CD4-positive, CD25-positive, alpha-beta regulatory T cell (primary cell): ENCODE results near the gene CDR2L. TPM values are rescaled to one million over a fixed set of nuclear protein-coding genes. Genes with fewer than 3 reads are reported as not detected.

Experiments used
- ATAC-seq, 2 donors: fragments of 150-1000 bp; cut with Tn5 transposase; one replicate each; pipeline ENCODE4 v1.10.0; 2021; ENCODE audit warnings: low read depth in 2 of 2, moderate number of reproducible peaks in 2 of 2, moderate library complexity in 1 of 2
- DNase-seq, 3 donors: peaks; one replicate each; pipeline versions ENCODE4 v3.0.0 to v3.0.0-alpha.2; 2012 to 2022; ENCODE audit warnings: mixed read lengths in 1 of 3
- H3K27ac ChIP-seq: one replicate; pipeline ENCODE4 v1.7.0; 2013; ENCODE audit warnings: mild to moderate bottlenecking, low read length; ENCODE audit not compliant: insufficient read depth, poor library complexity, severe bottlenecking
- H3K27me3 ChIP-seq: one replicate; pipeline ENCODE4 v1.7.0; 2013; ENCODE audit warnings: low read length; ENCODE audit not compliant: control insufficient read depth, insufficient read depth
- H3K36me3 ChIP-seq: one replicate; pipeline ENCODE4 v1.7.0; 2013; ENCODE audit warnings: mild to moderate bottlenecking, low read length, moderate library complexity; ENCODE audit not compliant: control insufficient read depth, insufficient read depth
- H3K4me1 ChIP-seq: 2 replicates; pipeline ENCODE4 v1.7.0; 2013; ENCODE audit warnings: mild to moderate bottlenecking, low read length; ENCODE audit not compliant: insufficient read depth, control insufficient read depth, poor library complexity, severe bottlenecking
- H3K4me3 ChIP-seq: one replicate; pipeline ENCODE4 v1.7.0; 2013; ENCODE audit warnings: low read depth, mild to moderate bottlenecking, low read length, moderate library complexity
- H3K9me3 ChIP-seq, 2 experiments: 1 replicate in 1 of 2; 2 replicates in 1 of 2; pipeline ENCODE4 v1.7.0; 2013; ENCODE audit warnings: low read length in 2 of 2, mild to moderate bottlenecking in 1 of 2, moderate library complexity in 1 of 2; ENCODE audit not compliant: control insufficient read depth in 2 of 2
- H3K27ac Mint-ChIP-seq, 3 donors: one replicate each; pipeline ENCODE4 v1.8.0; 2020 to 2022; ENCODE audit warnings: mild to moderate bottlenecking in 3 of 3, mixed read lengths in 3 of 3, moderate library complexity in 2 of 3
- H3K27me3 Mint-ChIP-seq: one replicate; pipeline ENCODE4 v1.8.0; 2022; ENCODE audit warnings: mild to moderate bottlenecking, mixed read lengths
- H3K36me3 Mint-ChIP-seq: one replicate; pipeline ENCODE4 v1.8.0; 2020; ENCODE audit warnings: mixed read lengths
- H3K4me1 Mint-ChIP-seq, 4 donors: one replicate each; pipeline ENCODE4 v1.8.0; 2020 to 2022; ENCODE audit warnings: mixed read lengths in 4 of 4, mild to moderate bottlenecking in 1 of 4
- H3K4me3 Mint-ChIP-seq, 4 donors: one replicate each; pipeline ENCODE4 v1.8.0; 2020 to 2022; ENCODE audit warnings: mild to moderate bottlenecking in 4 of 4, mixed read lengths in 4 of 4, moderate library complexity in 3 of 4
- H3K9me3 Mint-ChIP-seq, 7 donors: one replicate each; pipeline ENCODE4 v1.8.0; 2020 to 2022; ENCODE audit warnings: mixed read lengths in 7 of 7, mild to moderate bottlenecking in 3 of 7, moderate library complexity in 2 of 7
- polyA plus RNA-seq, 4 donors: library from polyadenylated mRNA; unstranded; fragments of 300-500 nt; fragmentation: Illumina TruSeq; gene quantifications; one replicate each; pipeline ENCODE4 v1.2.3, GENCODE V29; 2021
- total RNA-seq: library from RNA; stranded (reverse); gene quantifications from one replicate; pipeline ENCODE4 v1.2.3, GENCODE V29; 2022

Gene CDR2L
- total RNA-seq (not detected), polyA plus RNA-seq (under 1 TPM in 2 of 4 donors, not detected in 2; 0.05 to 0.09 TPM)

DNA sequence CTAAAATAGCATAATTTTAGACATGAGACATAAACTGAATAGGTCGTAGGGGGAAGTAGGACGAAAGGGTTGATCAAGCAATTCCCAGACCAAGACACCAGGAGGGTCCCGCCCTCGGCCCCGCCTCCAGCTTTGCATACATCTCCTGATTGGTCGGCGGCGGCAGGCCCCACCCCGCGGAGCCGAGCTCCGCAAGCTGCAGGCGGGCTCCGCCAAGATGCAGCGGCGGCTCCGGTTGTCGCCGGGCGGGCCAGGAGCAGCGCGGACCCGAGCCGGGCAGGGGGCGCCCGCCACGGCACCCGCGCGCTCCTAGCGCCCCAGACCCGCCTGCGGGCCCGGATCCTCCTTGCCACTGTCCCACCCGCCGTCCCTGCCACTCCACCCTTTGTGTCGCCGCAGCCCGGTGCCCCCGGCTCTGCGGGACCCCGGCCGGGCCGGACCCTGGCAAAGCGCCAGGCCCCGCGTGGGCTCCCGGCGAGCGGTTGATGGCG is at the start of gene CDR2L:
TSS of gene CDR2L (plus strand) at position 215 of the 491 bp plus-strand sequence. CDS start 412 bp downstream, outside the sequence.
- H3K4me3 ChIP-seq: peak within 1 kb of the TSS; percentile 83
- peaks cover 3 to 19% (median 14%) of the 10 kb centered on the region in 4 donors for H3K4me1 Mint-ChIP-seq
- H3K4me1 ChIP-seq: peaks cover 21% of the 10 kb centered on the region
- no peaks in the 10 kb centered on the region for H3K36me3 Mint-ChIP-seq
- peak within 1 kb of the TSS; percentile 85 to 94 (median 88) for H3K4me3 Mint-ChIP-seq
- peaks cover 24% of the 10 kb centered on the region for H3K27me3 Mint-ChIP-seq
- DNase-seq (peak; percentile 87 to 88 (median 88)), ATAC-seq (peak; percentile 92 to 93)
- H3K27me3 ChIP-seq: peaks cover 10% of the 10 kb centered on the region
- H3K27ac Mint-ChIP-seq: peak within 1 kb of the TSS in 2 of 3 donors; percentile 78 to 80
- H3K36me3 ChIP-seq: no peaks in the 10 kb centered on the region
- H3K9me3 Mint-ChIP-seq: no peaks in the 10 kb centered on the region
- H3K9me3 ChIP-seq: no peaks in the 10 kb centered on the region
- H3K27ac ChIP-seq: no peak within 1 kb of the TSS

GRCh38 chr17:74938194-74938950 is 49.1 kb upstream of the CDR2L start:
- H3K4me3 ChIP-seq: no peak overlapping the region
- Mint-ChIP-seq H3K36me3 (no peaks in the 10 kb centered on the region), H3K9me3 (peaks cover 0 to 1% (median 0%) of the 10 kb centered on the region in 7 donors), H3K27ac (peak overlapping the region in 1 of 3 donors; percentile 8), H3K27me3 (peaks cover 60% of the 10 kb centered on the region), H3K4me3 (no peak overlapping the region), H3K4me1 (no peaks in the 10 kb centered on the region)
- no peaks in the 10 kb centered on the region for H3K9me3 ChIP-seq
- DNase-seq (no peak), ATAC-seq (no peak)
- H3K27ac ChIP-seq: no peak overlapping the region
- H3K27me3 ChIP-seq: peaks cover 17% of the 10 kb centered on the region
- peaks cover 4% of the 10 kb centered on the region for H3K4me1 ChIP-seq
- H3K36me3 ChIP-seq: no peaks in the 10 kb centered on the region

DNA sequence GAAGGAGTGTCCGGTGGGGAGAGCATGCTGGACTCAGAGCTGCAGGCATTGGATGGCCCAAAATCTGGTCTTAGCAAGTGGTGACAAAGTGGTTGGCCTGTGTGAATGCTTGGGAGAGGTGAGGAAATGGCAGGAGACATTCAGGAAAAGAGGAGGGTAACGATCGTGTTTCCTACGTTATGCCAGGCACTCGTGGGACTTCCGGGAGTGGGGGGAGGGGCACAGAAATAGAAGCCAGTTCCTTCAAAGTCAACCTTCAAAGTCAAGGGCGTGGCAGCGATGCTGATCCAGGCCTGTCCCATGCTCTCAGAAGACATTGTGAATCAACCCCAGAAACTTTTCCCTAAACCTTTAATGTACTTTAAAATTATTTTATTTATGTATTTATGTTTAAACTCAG is 47.9 kb upstream of the CDR2L start:
- DNase-seq: no peak
- H3K4me3 ChIP-seq: no peak overlapping the region
- H3K27ac ChIP-seq: no peak overlapping the region
- H3K36me3 Mint-ChIP-seq: no peaks in the 10 kb centered on the region
- no peaks in the 10 kb centered on the region for H3K9me3 ChIP-seq
- peaks cover 56% of the 10 kb centered on the region for H3K27me3 Mint-ChIP-seq
- peaks cover 4% of the 10 kb centered on the region for H3K4me1 ChIP-seq
- no peaks in the 10 kb centered on the region for H3K4me1 Mint-ChIP-seq
- H3K27me3 ChIP-seq: peaks cover 17% of the 10 kb centered on the region
- no peaks in the 10 kb centered on the region for H3K36me3 ChIP-seq
- H3K9me3 Mint-ChIP-seq: peaks cover 0 to 1% (median 0%) of the 10 kb centered on the region in 7 donors
- H3K4me3 Mint-ChIP-seq: no peak overlapping the region
- H3K27ac Mint-ChIP-seq: no peak overlapping the region
- ATAC-seq: no peak

- Mint-ChIP-seq H3K4me3 (no peak overlapping the region), H3K27me3 (peaks cover 59% of the 10 kb centered on the region), H3K36me3 (no peaks in the 10 kb centered on the region), H3K27ac (no peak overlapping the region), H3K9me3 (peaks cover 0 to 1% (median 0%) of the 10 kb centered on the region in 7 donors), H3K4me1 (no peaks in the 10 kb centered on the region)
- no peak for ATAC-seq
- no peaks in the 10 kb centered on the region for H3K4me1 ChIP-seq
- H3K27ac ChIP-seq: no peak overlapping the region
- no peaks in the 10 kb centered on the region for H3K36me3 ChIP-seq
- peaks cover 17% of the 10 kb centered on the region for H3K27me3 ChIP-seq
- H3K4me3 ChIP-seq: no peak overlapping the region
- no peaks in the 10 kb centered on the region for H3K9me3 ChIP-seq
- no peak for DNase-seq
These were observed 46.2 kb upstream of the CDR2L start for GRCh38 chr17:74941128-74941725.

- no peak overlapping the region for H3K27ac ChIP-seq
- H3K4me3 ChIP-seq: no peak overlapping the region
- H3K4me1 ChIP-seq: no peaks in the 10 kb centered on the region
- peaks cover 4% of the 10 kb centered on the region for H3K27me3 ChIP-seq
- H3K4me1 Mint-ChIP-seq: no peaks in the 10 kb centered on the region
- no peak for DNase-seq
- H3K9me3 ChIP-seq: no peaks in the 10 kb centered on the region
- H3K27ac Mint-ChIP-seq: peak overlapping the region in 1 of 3 donors; percentile 69
- H3K4me3 Mint-ChIP-seq: no peak overlapping the region
- H3K27me3 Mint-ChIP-seq: peaks cover 33% of the 10 kb centered on the region
- H3K9me3 Mint-ChIP-seq: no peaks in the 10 kb centered on the region
- no peaks in the 10 kb centered on the region for H3K36me3 Mint-ChIP-seq
- no peak for ATAC-seq
- no peaks in the 10 kb centered on the region for H3K36me3 ChIP-seq
These were observed 43.5 kb upstream of the CDR2L start for GRCh38 chr17:74943808-74944522.

DNA sequence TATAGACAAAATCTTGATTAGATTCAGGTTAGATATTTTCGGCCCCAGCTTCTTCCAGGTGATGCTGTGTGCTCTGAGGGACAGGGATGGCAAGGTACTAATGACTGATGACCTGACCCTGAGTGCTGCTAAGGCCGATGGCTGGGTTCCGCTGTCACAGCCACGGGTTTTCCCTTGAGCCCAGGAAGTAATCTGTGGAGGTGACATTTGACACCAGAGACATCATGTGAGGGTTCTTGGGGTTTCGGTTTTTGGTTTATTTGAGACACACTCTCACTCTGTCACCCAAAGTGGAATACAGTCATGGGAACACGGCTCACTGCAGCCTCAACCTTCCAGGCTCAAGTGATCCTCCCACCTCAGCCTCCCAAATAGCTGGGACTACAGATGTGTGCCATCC is 41.9 kb upstream of the CDR2L start:
- Histone ChIP-seq H3K9me3 (no peaks in the 10 kb centered on the region), H3K27me3 (peaks cover 2% of the 10 kb centered on the region), H3K27ac (no peak overlapping the region), H3K4me1 (no peaks in the 10 kb centered on the region), H3K36me3 (no peaks in the 10 kb centered on the region), H3K4me3 (no peak overlapping the region)
- ATAC-seq (no peak), DNase-seq (no peak)
- Mint-ChIP-seq H3K4me1 (no peaks in the 10 kb centered on the region), H3K27ac (no peak overlapping the region), H3K9me3 (no peaks in the 10 kb centered on the region), H3K4me3 (no peak overlapping the region), H3K27me3 (peaks cover 26% of the 10 kb centered on the region), H3K36me3 (no peaks in the 10 kb centered on the region)

DNA sequence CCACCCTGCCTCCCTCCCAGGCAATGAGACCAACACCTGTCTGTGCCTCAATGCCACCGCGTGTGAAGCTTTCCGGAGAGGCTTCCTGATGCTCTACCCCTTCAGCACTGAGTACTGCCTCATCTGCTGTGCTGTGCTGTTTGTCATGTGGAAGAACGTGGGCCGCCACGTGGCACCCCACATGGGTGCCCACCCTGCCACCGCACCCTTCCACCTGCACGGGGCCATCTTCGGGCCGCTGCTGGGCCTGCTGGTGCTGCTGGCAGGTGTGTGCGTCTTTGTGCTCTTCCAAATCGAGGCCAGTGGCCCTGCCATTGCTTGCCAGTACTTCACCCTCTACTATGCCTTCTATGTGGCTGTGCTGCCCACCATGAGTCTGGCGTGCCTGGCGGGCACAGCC is 40.8 kb upstream of the CDR2L start:
- H3K4me3 Mint-ChIP-seq: no peak overlapping the region
- DNase-seq (no peak), ATAC-seq (no peak)
- H3K4me3 ChIP-seq: no peak overlapping the region
- no peaks in the 10 kb centered on the region for H3K4me1 Mint-ChIP-seq
- no peak overlapping the region for H3K27ac Mint-ChIP-seq
- H3K36me3 ChIP-seq: no peaks in the 10 kb centered on the region
- no peak overlapping the region for H3K27ac ChIP-seq
- H3K9me3 Mint-ChIP-seq: no peaks in the 10 kb centered on the region
- peaks cover 22% of the 10 kb centered on the region for H3K27me3 Mint-ChIP-seq
- no peaks in the 10 kb centered on the region for H3K4me1 ChIP-seq
- no peaks in the 10 kb centered on the region for H3K9me3 ChIP-seq
- H3K27me3 ChIP-seq: peaks cover 2% of the 10 kb centered on the region
- H3K36me3 Mint-ChIP-seq: no peaks in the 10 kb centered on the region
